Activated naive CD4-positive, alpha-beta T cell treated with anti-CD3 and anti-CD28 coated beads, Interleukin-2, amount 50 U/mL, for 24 hours (primary cell): ENCODE results near the gene FOXN3.
A peak's percentile ranks its signal among the peaks of the same experiment; 100 is the strongest.

Experiments used
- H3K27ac Mint-ChIP-seq: one replicate; pipeline ENCODE4 v1.8.0; 2021; ENCODE audit warnings: mild to moderate bottlenecking, mixed read lengths
- H3K27me3 Mint-ChIP-seq: one replicate; pipeline ENCODE4 v1.8.0; 2021; ENCODE audit warnings: mixed read lengths
- H3K36me3 Mint-ChIP-seq: one replicate; pipeline ENCODE4 v1.8.0; 2021; ENCODE audit warnings: mixed read lengths
- H3K4me1 Mint-ChIP-seq: one replicate; pipeline ENCODE4 v1.8.0; 2021; ENCODE audit warnings: mixed read lengths
- H3K4me3 Mint-ChIP-seq: one replicate; pipeline ENCODE4 v1.8.0; 2021; ENCODE audit warnings: mild to moderate bottlenecking, mixed read lengths
- H3K9me3 Mint-ChIP-seq: one replicate; pipeline ENCODE4 v1.8.0; 2021; ENCODE audit warnings: mixed read lengths

FOXN3 gene

GRCh38 chr14:89406361-89406760 lies 10.7 kb downstream of the FOXN3 start:
- Mint-ChIP-seq H3K36me3 (peaks cover 27% of the 10 kb centered on the region), H3K4me3 (no peak overlapping the region), H3K9me3 (no peaks in the 10 kb centered on the region), H3K27me3 (no peaks in the 10 kb centered on the region), H3K27ac (peak overlapping the region; percentile 55), H3K4me1 (peaks cover 78% of the 10 kb centered on the region)

- Mint-ChIP-seq H3K9me3 (no peaks in the 10 kb centered on the region), H3K4me1 (peaks cover 76% of the 10 kb centered on the region), H3K4me3 (no peak overlapping the region), H3K27me3 (no peaks in the 10 kb centered on the region), H3K27ac (no peak overlapping the region), H3K36me3 (peaks cover 28% of the 10 kb centered on the region)
Observed at GRCh38 chr14:89405712-89406111, 11.3 kb downstream of the FOXN3 start.

DNA sequence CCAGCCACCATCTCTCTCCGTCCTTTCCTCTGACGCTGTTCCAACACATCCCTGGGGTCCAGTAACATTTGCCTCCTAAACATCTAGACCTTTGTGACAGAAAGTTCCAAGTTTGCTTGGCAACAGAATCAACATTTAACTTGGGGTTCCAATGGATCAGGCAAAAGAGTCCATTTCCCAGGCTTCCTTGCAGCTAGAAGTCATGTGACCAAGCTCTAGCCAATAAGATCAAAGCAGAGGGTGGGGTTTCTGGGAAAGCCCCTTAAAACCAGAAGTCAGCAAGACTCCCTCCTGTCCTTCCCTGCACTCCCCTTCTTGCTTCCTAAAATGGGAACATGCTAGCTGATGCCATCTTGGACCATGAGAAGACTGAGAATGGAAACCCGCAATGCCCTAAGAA lies 14.7 kb downstream of the FOXN3 start:
- Mint-ChIP-seq H3K4me1 (peaks cover 76% of the 10 kb centered on the region), H3K27me3 (no peaks in the 10 kb centered on the region), H3K4me3 (no peak overlapping the region), H3K36me3 (peaks cover 30% of the 10 kb centered on the region), H3K27ac (no peak overlapping the region), H3K9me3 (no peaks in the 10 kb centered on the region)

DNA sequence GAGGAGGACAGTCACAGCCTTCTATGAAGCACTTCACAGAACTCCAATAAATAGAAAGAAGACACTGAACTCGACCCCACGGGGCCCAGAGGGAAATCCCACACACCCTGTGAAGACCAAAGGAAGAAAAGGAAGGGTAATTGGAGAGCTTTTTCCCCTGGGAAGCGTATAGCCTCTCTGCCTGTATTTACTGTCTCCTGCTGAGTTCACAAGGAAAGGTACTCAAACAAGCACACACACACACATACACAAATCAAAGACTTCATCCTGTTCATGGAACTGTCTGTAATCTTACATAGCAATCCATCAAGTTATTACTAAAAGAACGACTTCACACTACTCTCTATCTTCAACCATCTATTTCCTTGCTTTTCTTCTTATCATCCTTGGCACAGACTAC lies 15.3 kb downstream of the FOXN3 start:
- Mint-ChIP-seq H3K4me3 (no peak overlapping the region), H3K27ac (no peak overlapping the region), H3K27me3 (no peaks in the 10 kb centered on the region), H3K9me3 (no peaks in the 10 kb centered on the region), H3K4me1 (peaks cover 74% of the 10 kb centered on the region), H3K36me3 (peaks cover 29% of the 10 kb centered on the region)

DNA sequence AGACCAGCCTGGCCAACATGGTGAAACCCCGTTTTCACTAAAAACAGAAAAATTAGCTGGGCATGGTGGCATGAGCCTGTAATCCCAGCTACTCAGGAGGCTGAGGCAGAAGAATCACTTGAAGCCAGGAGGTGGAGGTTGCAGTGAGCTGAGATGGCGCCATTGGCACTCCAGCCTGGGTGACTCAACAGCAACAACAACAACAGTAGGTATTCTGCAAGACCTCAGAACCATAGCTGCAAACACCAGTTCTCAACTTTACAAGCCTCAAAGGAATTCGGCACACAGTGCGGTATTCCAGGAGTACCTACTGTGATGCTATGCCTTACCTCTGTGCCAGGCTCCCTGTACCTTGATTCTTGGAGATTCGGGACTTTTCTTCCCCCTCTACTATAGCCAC lies 15.8 kb downstream of the FOXN3 start:
- Mint-ChIP-seq H3K9me3 (no peaks in the 10 kb centered on the region), H3K4me3 (no peak overlapping the region), H3K27me3 (no peaks in the 10 kb centered on the region), H3K36me3 (peaks cover 29% of the 10 kb centered on the region), H3K27ac (no peak overlapping the region), H3K4me1 (peaks cover 72% of the 10 kb centered on the region)

DNA sequence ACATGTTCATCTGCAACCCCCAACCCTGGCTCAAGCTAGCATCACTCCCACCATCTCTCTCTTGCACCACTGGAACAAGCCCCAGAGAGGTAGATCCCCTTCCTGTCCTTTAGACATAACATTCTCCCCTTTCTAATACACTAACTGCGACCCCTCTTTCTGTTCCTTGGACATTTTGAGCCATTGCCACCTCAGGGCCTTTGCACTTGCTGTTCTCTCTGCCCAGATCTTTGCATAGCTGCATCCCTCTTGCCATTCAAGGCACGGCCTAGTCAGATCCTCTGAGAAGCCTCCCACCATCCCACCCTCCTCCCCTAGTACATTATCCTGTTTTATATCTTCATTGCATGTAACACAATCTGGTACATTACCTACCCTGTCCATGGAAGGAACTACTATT lies 16.5 kb downstream of the FOXN3 start:
- H3K4me3 Mint-ChIP-seq: no peak overlapping the region
- H3K9me3 Mint-ChIP-seq: no peaks in the 10 kb centered on the region
- no peak overlapping the region for H3K27ac Mint-ChIP-seq
- H3K4me1 Mint-ChIP-seq: peaks cover 77% of the 10 kb centered on the region
- peaks cover 27% of the 10 kb centered on the region for H3K36me3 Mint-ChIP-seq
- H3K27me3 Mint-ChIP-seq: no peaks in the 10 kb centered on the region

- Mint-ChIP-seq H3K36me3 (peaks cover 25% of the 10 kb centered on the region), H3K27ac (no peak overlapping the region), H3K9me3 (no peaks in the 10 kb centered on the region), H3K27me3 (no peaks in the 10 kb centered on the region), H3K4me3 (no peak overlapping the region), H3K4me1 (peaks cover 78% of the 10 kb centered on the region)
Observed at GRCh38 chr14:89399594-89400068, 17.4 kb downstream of the FOXN3 start.

GRCh38 chr14:89399157-89399556 lies 17.9 kb downstream of the FOXN3 start:
- Mint-ChIP-seq H3K4me3 (no peak overlapping the region), H3K9me3 (no peaks in the 10 kb centered on the region), H3K4me1 (peaks cover 83% of the 10 kb centered on the region), H3K27me3 (no peaks in the 10 kb centered on the region), H3K27ac (peak overlapping the region; percentile 80), H3K36me3 (peaks cover 25% of the 10 kb centered on the region)

DNA sequence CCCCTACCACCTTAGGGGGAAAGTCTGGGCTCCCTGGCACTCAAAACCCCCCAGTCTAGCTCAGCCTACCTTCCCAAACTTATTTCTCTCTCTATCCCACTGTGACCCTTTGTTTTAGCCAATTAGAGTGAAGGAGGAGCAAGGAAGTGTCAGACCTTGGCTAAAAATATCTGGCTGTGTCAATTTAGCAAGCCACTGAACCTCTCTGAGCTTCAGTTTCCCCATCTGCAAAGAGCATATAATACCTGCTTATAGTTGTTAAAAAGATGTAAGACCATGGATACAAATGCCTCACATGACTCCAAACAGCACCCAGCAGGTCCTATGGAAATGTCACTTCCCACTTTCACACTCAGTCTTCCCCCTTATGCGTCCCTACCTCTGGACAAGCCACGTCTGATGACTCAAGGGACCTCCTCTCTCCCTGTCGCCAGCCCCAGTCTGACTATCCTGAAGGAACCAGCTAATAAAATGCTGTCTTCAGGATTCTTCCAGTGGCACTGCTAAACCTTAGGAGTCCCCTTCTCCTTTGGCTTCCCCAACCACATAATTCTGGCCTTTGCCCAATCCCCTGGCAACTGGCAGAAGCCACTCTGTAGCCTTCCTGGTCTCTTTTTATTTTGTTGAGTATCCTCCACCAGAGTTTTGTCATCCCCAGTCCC lies 19.3 kb downstream of the FOXN3 start:
- Mint-ChIP-seq H3K4me3 (no peak overlapping the region), H3K4me1 (peaks cover 82% of the 10 kb centered on the region), H3K27me3 (no peaks in the 10 kb centered on the region), H3K9me3 (no peaks in the 10 kb centered on the region), H3K36me3 (peaks cover 18% of the 10 kb centered on the region), H3K27ac (peak overlapping the region; percentile 13)

GRCh38 chr14:89394972-89395371 lies 22.1 kb downstream of the FOXN3 start:
- Mint-ChIP-seq H3K9me3 (no peaks in the 10 kb centered on the region), H3K27me3 (no peaks in the 10 kb centered on the region), H3K4me3 (no peak overlapping the region), H3K36me3 (peaks cover 2% of the 10 kb centered on the region), H3K27ac (no peak overlapping the region), H3K4me1 (peaks cover 71% of the 10 kb centered on the region)

DNA sequence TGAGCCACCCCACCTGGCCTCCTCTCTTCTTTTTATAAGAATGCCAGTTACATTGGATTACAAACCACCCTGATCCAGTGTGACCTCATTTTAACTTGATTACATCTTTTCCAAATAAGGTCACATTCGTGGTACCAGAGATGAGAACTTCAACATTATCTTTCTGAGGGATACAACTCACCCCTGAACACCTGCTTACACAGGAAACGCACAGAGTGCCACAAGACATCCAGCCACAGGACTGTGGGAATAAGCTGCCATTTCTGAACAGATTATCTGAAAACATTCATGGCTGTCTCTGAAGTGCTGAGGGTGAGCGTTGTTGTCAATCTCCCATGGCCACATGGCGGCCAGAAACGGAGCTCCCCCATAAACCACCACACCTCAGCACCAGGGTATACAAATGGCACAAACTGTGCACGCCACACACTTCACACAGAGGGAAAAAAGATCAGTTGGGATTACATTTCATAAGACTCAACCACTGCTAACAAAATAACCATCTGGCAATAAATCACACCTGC lies 23.7 kb downstream of the FOXN3 start:
- peak overlapping the region; percentile 85 for H3K27ac Mint-ChIP-seq
- peaks cover 2% of the 10 kb centered on the region for H3K36me3 Mint-ChIP-seq
- no peaks in the 10 kb centered on the region for H3K9me3 Mint-ChIP-seq
- H3K4me3 Mint-ChIP-seq: no peak overlapping the region
- H3K4me1 Mint-ChIP-seq: peaks cover 70% of the 10 kb centered on the region
- H3K27me3 Mint-ChIP-seq: no peaks in the 10 kb centered on the region

DNA sequence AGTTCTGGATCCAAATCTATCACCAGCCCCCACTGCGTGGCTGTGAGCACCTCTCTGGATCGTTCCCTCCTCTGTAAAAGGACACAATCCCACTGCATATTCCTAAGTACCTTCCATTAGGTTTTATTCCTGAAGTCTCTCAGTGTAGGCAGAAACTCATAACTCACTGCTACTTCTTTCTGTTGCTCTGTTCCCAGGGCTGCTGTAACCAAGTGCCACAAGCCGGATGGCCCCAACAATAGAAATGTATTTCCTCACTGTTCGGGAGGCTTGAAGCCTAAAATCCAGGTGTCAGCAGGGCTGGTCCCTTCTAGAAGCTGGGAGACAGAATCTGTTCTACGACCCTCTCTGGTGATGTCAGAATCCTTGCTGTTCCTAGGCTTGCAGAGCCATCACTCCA lies 24.9 kb downstream of the FOXN3 start:
- peaks cover 4% of the 10 kb centered on the region for H3K36me3 Mint-ChIP-seq

DNA sequence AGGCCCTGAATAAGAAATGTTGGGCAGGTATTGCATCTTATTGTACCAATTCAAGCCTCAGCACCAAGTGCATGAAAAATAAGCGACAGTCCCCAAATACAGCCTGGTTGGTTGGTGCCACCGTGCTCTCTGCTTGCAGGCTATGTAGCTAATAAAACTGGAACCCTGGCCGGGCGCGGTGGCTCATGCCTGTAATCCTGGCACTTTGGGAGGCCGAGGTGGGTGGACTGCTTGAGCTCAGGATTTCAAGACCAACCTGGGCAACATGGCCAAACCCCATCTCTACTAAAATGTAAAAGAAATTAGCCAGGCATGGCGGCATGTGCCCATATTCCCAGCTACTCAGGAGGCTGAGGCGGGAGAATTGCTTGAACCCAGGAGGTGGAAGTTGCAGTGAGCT lies 25.5 kb downstream of the FOXN3 start:
- peaks cover 1% of the 10 kb centered on the region for H3K36me3 Mint-ChIP-seq
- no peak overlapping the region for H3K4me3 Mint-ChIP-seq
- no peaks in the 10 kb centered on the region for H3K9me3 Mint-ChIP-seq
- peaks cover 69% of the 10 kb centered on the region for H3K4me1 Mint-ChIP-seq
- no peak overlapping the region for H3K27ac Mint-ChIP-seq
- no peaks in the 10 kb centered on the region for H3K27me3 Mint-ChIP-seq

More for the DNA sequence above, 24.9 kb downstream of the FOXN3 start:
- peaks cover 70% of the 10 kb centered on the region for H3K4me1 Mint-ChIP-seq
- H3K4me3 Mint-ChIP-seq: no peak overlapping the region
- H3K27me3 Mint-ChIP-seq: no peaks in the 10 kb centered on the region
- no peaks in the 10 kb centered on the region for H3K9me3 Mint-ChIP-seq
- no peak overlapping the region for H3K27ac Mint-ChIP-seq

- Mint-ChIP-seq H3K4me3 (no peak overlapping the region), H3K36me3 (peaks cover 1% of the 10 kb centered on the region), H3K27ac (no peak overlapping the region), H3K9me3 (no peaks in the 10 kb centered on the region), H3K27me3 (no peaks in the 10 kb centered on the region), H3K4me1 (peaks cover 71% of the 10 kb centered on the region)
Observed at GRCh38 chr14:89391123-89391522, 25.9 kb downstream of the FOXN3 start.

DNA sequence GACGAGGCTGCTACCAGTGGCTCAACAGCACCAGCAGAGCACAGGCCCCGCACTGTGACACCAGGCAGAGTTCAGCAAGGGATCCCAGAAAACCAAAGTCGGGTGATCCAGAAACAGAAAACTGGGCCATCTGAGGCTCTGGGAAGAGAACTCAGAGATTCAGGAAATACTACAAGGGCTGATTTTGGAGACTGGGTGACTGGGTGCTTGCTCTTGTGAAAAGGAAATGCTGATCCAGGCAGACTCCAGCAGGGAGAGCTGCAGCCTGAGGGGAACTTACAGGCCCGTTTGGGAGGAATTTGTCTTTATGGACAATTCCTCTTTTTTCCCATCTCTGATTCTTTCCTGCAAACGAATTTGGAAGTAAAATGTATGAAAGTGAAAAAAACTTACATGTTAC lies 28.2 kb downstream of the FOXN3 start:
- H3K27ac Mint-ChIP-seq: peak overlapping the region; percentile 24

DNA sequence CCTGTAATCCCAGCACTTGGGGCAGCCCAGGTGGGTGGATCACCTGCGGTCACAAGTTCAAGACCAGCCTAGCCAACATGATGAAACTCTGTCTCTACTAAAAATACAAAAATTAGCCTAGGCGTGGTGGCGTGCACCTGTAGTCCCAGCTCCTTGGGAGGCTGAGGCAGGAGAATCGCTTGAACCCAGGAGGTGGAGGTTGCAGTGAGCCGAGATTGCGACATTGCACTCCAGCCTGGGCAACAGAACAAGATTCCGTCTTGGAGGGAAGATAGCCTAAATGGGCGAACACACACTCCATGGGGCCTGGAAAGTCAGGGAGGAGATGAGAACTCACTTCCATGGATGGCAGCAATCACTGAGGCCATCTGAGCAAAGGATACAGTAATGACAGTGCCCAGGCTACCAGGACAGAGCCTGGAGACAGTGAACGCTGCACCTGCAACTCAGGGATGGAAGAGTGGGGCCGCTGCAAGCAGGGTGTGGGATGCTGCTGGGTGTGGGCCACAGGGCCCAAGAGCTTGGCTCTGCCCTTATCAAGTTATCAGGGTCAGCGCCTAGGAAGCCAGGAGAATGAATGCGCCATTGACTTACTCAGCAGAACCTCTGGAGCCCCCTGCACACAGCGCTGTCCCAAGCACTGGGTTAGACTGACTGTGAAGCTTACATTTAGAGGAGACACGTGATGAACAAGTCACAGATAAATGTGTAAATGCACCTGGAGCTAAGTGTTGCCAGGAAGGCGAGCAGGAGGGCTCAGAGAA lies 28.9 kb downstream of the FOXN3 start:
- H3K36me3 Mint-ChIP-seq: peaks cover 1% of the 10 kb centered on the region
- H3K9me3 Mint-ChIP-seq: no peaks in the 10 kb centered on the region
- no peak overlapping the region for H3K4me3 Mint-ChIP-seq
- no peaks in the 10 kb centered on the region for H3K27me3 Mint-ChIP-seq
- peaks cover 61% of the 10 kb centered on the region for H3K4me1 Mint-ChIP-seq
- peak overlapping the region; percentile 42 for H3K27ac Mint-ChIP-seq

More for the DNA sequence above, 28.2 kb downstream of the FOXN3 start:
- Mint-ChIP-seq H3K4me1 (peaks cover 69% of the 10 kb centered on the region), H3K27me3 (no peaks in the 10 kb centered on the region), H3K36me3 (peaks cover 1% of the 10 kb centered on the region), H3K9me3 (no peaks in the 10 kb centered on the region), H3K4me3 (no peak overlapping the region)
